Psoas muscle (tissue), 8 donors: ENCODE data around the gene PRKACA. TPM values are rescaled to one million over a fixed set of nuclear protein-coding genes. Genes with fewer than 3 reads are reported as not detected.

Experiments used
- ATAC-seq, 4 donors: fragments of 200-7000 bp; cut with Tn5 transposase; one replicate each; pipeline ENCODE4 v1.9.1; 2020; ENCODE audit warnings: moderate library complexity in 3 of 4, mild to moderate bottlenecking in 2 of 4
- DNase-seq, 2 donors: peaks; one replicate each; pipeline ENCODE4 v3.0.0-alpha.2; 2020
- H3K27ac ChIP-seq: fragments of 200-600 bp; one replicate; pipeline ENCODE4 v1.8.0; 2022
- H3K27me3 ChIP-seq, 3 donors: fragments of 200-600 bp in 1 of 3; one replicate each; pipeline versions ENCODE4 v1.6.1 to v1.8.0; 2013 to 2022; ENCODE audit warnings: low read length in 2 of 3, mild to moderate bottlenecking in 2 of 3, moderate library complexity in 1 of 3; ENCODE audit not compliant: insufficient read depth in 3 of 3
- H3K36me3 ChIP-seq, 2 donors: fragments of 200-600 bp in 1 of 2; one replicate each; pipeline versions ENCODE4 v1.6.1 to v1.8.0; 2013 to 2022; ENCODE audit warnings: low read depth in 1 of 2, mild to moderate bottlenecking in 1 of 2, moderate library complexity in 1 of 2; ENCODE audit not compliant: insufficient read depth in 1 of 2
- H3K4me1 ChIP-seq: fragments of 200-600 bp; one replicate; pipeline ENCODE4 v1.8.0; 2022
- H3K4me3 ChIP-seq: fragments of 200-600 bp; one replicate; pipeline ENCODE4 v1.8.0; 2022; ENCODE audit warnings: mild to moderate bottlenecking
- H3K9me3 ChIP-seq: fragments of 200-600 bp; one replicate; pipeline ENCODE4 v1.8.0; 2022
- CTCF ChIP-seq: fragments of 200-600 bp; IDR thresholded peaks from one replicate; pipeline ENCODE4 v1.8.0; 2022; ENCODE audit warnings: antibody characterized with exemption
- WGBS, 3 donors: extraction: QIAGEN DNeasy Blood & Tissue Kit; methylation state at CpG; one replicate each; pipeline versions ENCODE4 v1.1.6 to v1.1.7; 2013; 5-methylcytosine and 5-hydroxymethylcytosine counted together
- intact Hi-C, 2 donors: fragments of 100-400 bp; cut with DNase I; formaldehyde crosslinking; loops; one replicate each; pipeline versions ENCODE4 v1.11.0 to v1.14.2; 2022
- polyA plus RNA-seq, 3 donors: library from polyadenylated mRNA; stranded (reverse); fragments of 200-250 nt; gene quantifications; one replicate each; pipeline ENCODE4 v1.2.3, GENCODE V29; 2013
- total RNA-seq, 4 donors: library from RNA; stranded (reverse); fragmentation: NEBNext Ultra II Directional in 2 of 4; extraction: Animal tissue kit (Norgen Biotek cat#: 25700) in 2 of 4; gene quantifications; one replicate each; pipeline versions ENCODE4 v1.2.1 to v1.2.4, GENCODE V29; 2021 to 2023
- donor health status: healthy with polysubstance abuse.
- donor health status: DM: no; HTN: no; CAD: no; lungs with moderate emphysema.
- donor health status: Bipolar disorder and iron deficiency.
- donor health status: healthy.
- donor health status: DM: yes; HTN: yes; CAD: no.
- donor health status: DM: no; HTN: no; CAD: no.
- donor health status: DM: no; HTN: no; CAD: no.
- donor health status: DM: yes; HTN: yes; CAD: no.

Gene PRKACA
- total and polyA plus RNA-seq, 7 donors: 99.3 to 509 (median 209) TPM

DNA sequence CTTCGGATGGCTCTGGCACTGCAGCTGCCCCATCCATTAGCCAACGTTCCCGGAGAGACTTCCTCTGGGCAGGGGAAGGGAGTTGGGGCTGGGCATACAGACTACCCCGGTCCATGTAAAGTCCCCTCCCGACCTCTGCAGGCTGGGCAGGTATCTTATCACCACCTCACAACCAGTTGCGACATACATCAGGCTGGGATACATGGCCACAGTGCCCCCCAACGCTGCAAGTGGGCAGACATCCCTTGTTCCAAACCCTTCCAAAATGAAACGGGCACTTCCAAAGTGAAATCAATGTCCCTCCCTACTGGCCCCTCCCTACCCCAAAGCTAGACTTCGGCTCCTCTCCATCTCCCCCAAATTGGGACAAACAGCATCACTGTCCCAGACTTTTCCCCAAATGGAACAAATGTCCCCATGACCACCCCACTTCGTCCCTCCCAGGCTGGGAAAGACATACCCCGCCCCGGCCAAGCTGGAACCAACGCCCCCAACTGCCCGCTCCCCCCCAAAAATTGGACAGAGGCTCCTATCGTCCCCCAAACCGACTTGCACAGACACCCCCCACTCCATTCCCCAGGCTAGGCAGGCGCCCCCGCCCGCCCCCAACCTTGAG, 60.7 kb downstream of the PRKACA start:
- Histone ChIP-seq H3K27me3 (peaks cover 0 to 40% (median 16%) of the 10 kb centered on the region in 3 donors), H3K36me3 (no peaks in the 10 kb centered on the region), H3K27ac (no peak overlapping the region), H3K4me1 (no peaks in the 10 kb centered on the region), H3K9me3 (no peaks in the 10 kb centered on the region), H3K4me3 (peak overlapping the region; percentile 42)
- 20 to 22% (median 22%) methylated on average over 19 of the region's 19 CpGs for WGBS, 3 donors
- no peak for DNase-seq
- ATAC-seq: no peak
- TF ChIP-seq CTCF: no peak
- intact Hi-C loops: no loop called here

DNA sequence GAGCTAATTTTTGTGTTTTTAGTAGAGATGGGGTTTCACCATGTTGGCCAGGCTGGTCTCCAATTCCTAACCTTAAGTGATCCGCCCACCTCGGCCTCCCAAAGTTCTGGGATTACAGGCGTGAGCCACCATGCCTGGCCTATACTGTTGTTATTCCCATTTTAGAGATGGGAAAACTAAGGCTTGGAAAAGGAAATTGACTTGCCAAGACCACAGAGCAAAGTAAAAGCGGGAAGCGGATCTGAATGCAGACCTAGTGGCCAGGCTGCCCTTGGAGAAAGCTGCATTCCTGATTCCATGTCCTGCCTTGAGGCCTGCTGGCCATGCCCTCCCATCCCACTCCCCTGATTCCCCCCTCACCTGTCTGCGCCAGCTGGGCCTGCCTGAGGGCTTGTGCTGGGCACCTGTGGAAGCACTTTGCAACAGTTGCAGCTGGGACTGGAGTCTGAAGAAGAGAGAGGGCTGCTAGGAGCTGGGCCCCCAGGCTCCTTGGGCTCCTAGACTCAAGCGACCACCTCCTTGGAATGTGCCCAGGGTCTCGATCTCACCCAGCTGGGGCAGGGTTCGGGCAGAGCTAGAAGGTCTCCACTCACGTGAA, 61.4 kb downstream of the PRKACA start:
- ATAC-seq (no peak), DNase-seq (no peak)
- Histone ChIP-seq H3K4me3 (no peak overlapping the region), H3K4me1 (no peaks in the 10 kb centered on the region), H3K9me3 (no peaks in the 10 kb centered on the region), H3K27me3 (peaks cover 0 to 40% (median 16%) of the 10 kb centered on the region in 3 donors), H3K27ac (no peak overlapping the region), H3K36me3 (no peaks in the 10 kb centered on the region)
- TF ChIP-seq CTCF: no peak
- 87 to 91% (median 90%) methylated on average over 10 of the region's 10 CpGs for WGBS, 3 donors
- intact Hi-C loops: no loop called here

DNA sequence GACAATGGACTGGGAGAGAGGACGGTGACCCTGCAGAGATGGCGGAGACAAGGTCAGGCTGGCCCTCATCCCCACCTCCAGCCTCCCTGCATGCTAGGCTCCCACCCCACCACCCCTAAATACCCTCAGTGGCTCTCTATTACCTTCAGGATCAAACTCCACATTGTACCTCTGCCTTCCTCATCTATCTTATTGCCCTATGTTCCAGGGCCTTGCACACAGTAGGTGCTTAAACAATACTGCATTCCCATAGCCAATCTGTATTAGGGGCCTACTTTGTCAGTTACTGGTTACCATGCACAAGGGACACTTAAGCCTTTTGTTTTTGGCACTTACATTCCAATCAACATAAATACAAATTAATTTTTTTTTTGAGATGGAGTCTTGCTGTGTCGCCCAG, 62.2 kb downstream of the PRKACA start:
- H3K4me1 ChIP-seq: no peaks in the 10 kb centered on the region
- ATAC-seq (no peak), DNase-seq (no peak)
- intact Hi-C loops: no loop called here
- WGBS, 3 donors: 80 to 94% (median 91%) methylated on average over 3 of the region's 3 CpGs
- H3K27me3 ChIP-seq: peaks cover 0 to 36% (median 16%) of the 10 kb centered on the region in 3 donors
- no peaks in the 10 kb centered on the region for H3K9me3 ChIP-seq
- no peaks in the 10 kb centered on the region for H3K36me3 ChIP-seq
- H3K4me3 ChIP-seq: no peak overlapping the region
- no peak overlapping the region for H3K27ac ChIP-seq
- no peak for TF ChIP-seq CTCF

DNA sequence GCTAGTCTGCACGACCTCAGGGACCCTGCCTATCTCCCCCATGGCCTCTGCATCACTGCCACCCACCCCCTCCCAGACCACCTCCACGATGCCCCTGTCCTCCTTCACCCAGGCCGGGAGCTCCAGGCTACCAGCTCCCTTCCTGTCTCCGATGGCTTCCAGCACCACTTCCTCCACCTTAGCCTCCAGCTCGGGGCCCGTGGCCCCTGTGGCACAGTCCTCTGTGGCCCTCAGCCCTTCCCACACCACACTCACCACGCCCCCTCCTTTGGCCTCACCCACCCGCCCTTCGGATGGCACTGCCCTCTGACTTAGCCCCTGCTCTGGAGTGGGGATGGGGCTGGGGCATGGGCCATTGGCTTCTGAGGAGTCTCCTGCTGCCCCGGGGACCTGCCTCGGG, 62.8 kb downstream of the PRKACA start:
- 59 to 70% (median 59%) methylated on average over 11 of the region's 11 CpGs for WGBS, 3 donors
- Histone ChIP-seq H3K4me1 (no peaks in the 10 kb centered on the region), H3K9me3 (no peaks in the 10 kb centered on the region), H3K4me3 (no peak overlapping the region), H3K27me3 (peaks cover 0 to 29% (median 16%) of the 10 kb centered on the region in 3 donors), H3K27ac (no peak overlapping the region), H3K36me3 (no peaks in the 10 kb centered on the region)
- intact Hi-C loops: no loop called here
- no peak for TF ChIP-seq CTCF
- ATAC-seq (no peak), DNase-seq (no peak)
